ENCODE results near the gene CNFN. TPM values are rescaled to one million over a fixed set of nuclear protein-coding genes. Genes with fewer than 3 reads are reported as not detected.

CNFN gene
- total RNA-seq, 1 donor from 2014 or later = 1.9 TPM

GRCh38 chr19:42428676-42429075 lies 38.6 kb upstream of the CNFN start:
- Mint-ChIP-seq H3K4me3 (no peak overlapping the region), H3K27me3 (ENCODE audit: low read depth) (peaks cover 5% of the 10 kb centered on the region), H3K4me1 (peaks cover 23% of the 10 kb centered on the region), H3K9me3 (no peaks in the 10 kb centered on the region), H3K36me3 (no peaks in the 10 kb centered on the region), H3K27ac (no peak overlapping the region)
- DNase-seq (ENCODE audit: low spot score in 2 of 2, unreplicated experiment in 2 of 2) = no peak
- TF ChIP-seq CTCF (IDR thresholded peaks at IDR 0.05; ENCODE audit: unreplicated experiment) = no peak

GRCh38 chr19:42427313-42427712 lies 37.2 kb upstream of the CNFN start, which contains the start of gene LIPE:
TSS of gene LIPE (minus strand) at chr19:42427388. CDS start at chr19:42427149, 239 bp downstream.
- DNase-seq (ENCODE audit: low spot score in 2 of 2, unreplicated experiment in 2 of 2) = no peak
- Mint-ChIP-seq H3K4me3 (no peak within 1 kb of the TSS), H3K27me3 (ENCODE audit: low read depth) (peaks cover 5% of the 10 kb centered on the region), H3K9me3 (no peaks in the 10 kb centered on the region), H3K36me3 (no peaks in the 10 kb centered on the region), H3K4me1 (peaks cover 30% of the 10 kb centered on the region), H3K27ac (no peak within 1 kb of the TSS)
- no peak for TF ChIP-seq CTCF (IDR thresholded peaks at IDR 0.05; ENCODE audit: unreplicated experiment)

- no peak for DNase-seq (ENCODE audit: low spot score in 2 of 2, unreplicated experiment in 2 of 2)
- H3K27ac Mint-ChIP-seq = no peak overlapping the region
- no peak overlapping the region for H3K4me3 Mint-ChIP-seq
- TF ChIP-seq CTCF (IDR thresholded peaks at IDR 0.05; ENCODE audit: unreplicated experiment) = no peak
- H3K27me3 Mint-ChIP-seq (ENCODE audit: low read depth) = peaks cover 5% of the 10 kb centered on the region
- no peaks in the 10 kb centered on the region for H3K9me3 Mint-ChIP-seq
- no peaks in the 10 kb centered on the region for H3K36me3 Mint-ChIP-seq
- H3K4me1 Mint-ChIP-seq = peaks cover 36% of the 10 kb centered on the region
Measured at GRCh38 chr19:42426643-42427042, 36.5 kb upstream of the CNFN start.

GRCh38 chr19:42424712-42425131 lies 34.6 kb upstream of the CNFN start:
- no peak for TF ChIP-seq CTCF (IDR thresholded peaks at IDR 0.05; ENCODE audit: unreplicated experiment)
- Mint-ChIP-seq H3K4me3 (peak overlapping the region; percentile 78), H3K4me1 (peaks cover 38% of the 10 kb centered on the region), H3K27ac (no peak overlapping the region), H3K27me3 (ENCODE audit: low read depth) (peaks cover 5% of the 10 kb centered on the region), H3K9me3 (no peaks in the 10 kb centered on the region), H3K36me3 (no peaks in the 10 kb centered on the region)
- no peak for DNase-seq (ENCODE audit: low spot score in 2 of 2, unreplicated experiment in 2 of 2)

- Mint-ChIP-seq H3K36me3 (no peaks in the 10 kb centered on the region), H3K9me3 (no peaks in the 10 kb centered on the region), H3K4me1 (peaks cover 38% of the 10 kb centered on the region), H3K4me3 (peak overlapping the region; percentile 78), H3K27me3 (ENCODE audit: low read depth) (peaks cover 5% of the 10 kb centered on the region), H3K27ac (no peak overlapping the region)
- no peak for DNase-seq (ENCODE audit: low spot score in 2 of 2, unreplicated experiment in 2 of 2)
- no peak for TF ChIP-seq CTCF (IDR thresholded peaks at IDR 0.05; ENCODE audit: unreplicated experiment)
Measured at GRCh38 chr19:42424345-42424707, 34.2 kb upstream of the CNFN start.
